IPS-15b (cell line): ENCODE results near the gene GP1BB.
A peak's percentile ranks its signal among the peaks of the same experiment; 100 is the strongest.
"Not testable (repeated sequence)": the region's sequence is repeated elsewhere in the genome, so short reads cannot be mapped to it uniquely, and the experiment has no call there.

Source experiments
- H3K27me3 ChIP-seq: one replicate; pipeline ENCODE4 v1.6.1; 2013; ENCODE audit warnings: low read length; ENCODE audit not compliant: control insufficient read depth, insufficient read depth
- H3K36me3 ChIP-seq: one replicate; pipeline ENCODE4 v1.6.1; 2013; ENCODE audit warnings: low read length; ENCODE audit not compliant: control insufficient read depth, insufficient read depth
- H3K4me1 ChIP-seq: one replicate; pipeline ENCODE4 v1.6.1; 2013; ENCODE audit warnings: mild to moderate bottlenecking, low read length; ENCODE audit not compliant: control insufficient read depth, insufficient read depth
- H3K4me3 ChIP-seq: one replicate; pipeline ENCODE4 v1.5.1; 2013; ENCODE audit warnings: low read depth, low read length
- H3K9ac ChIP-seq: one replicate; pipeline ENCODE4 v1.6.1; 2013; ENCODE audit warnings: low read depth, mild to moderate bottlenecking, low read length
- H3K9me3 ChIP-seq: one replicate; pipeline ENCODE4 v1.6.1; 2013; ENCODE audit warnings: mild to moderate bottlenecking, low read length; ENCODE audit not compliant: control insufficient read depth, insufficient read depth

GP1BB gene

DNA sequence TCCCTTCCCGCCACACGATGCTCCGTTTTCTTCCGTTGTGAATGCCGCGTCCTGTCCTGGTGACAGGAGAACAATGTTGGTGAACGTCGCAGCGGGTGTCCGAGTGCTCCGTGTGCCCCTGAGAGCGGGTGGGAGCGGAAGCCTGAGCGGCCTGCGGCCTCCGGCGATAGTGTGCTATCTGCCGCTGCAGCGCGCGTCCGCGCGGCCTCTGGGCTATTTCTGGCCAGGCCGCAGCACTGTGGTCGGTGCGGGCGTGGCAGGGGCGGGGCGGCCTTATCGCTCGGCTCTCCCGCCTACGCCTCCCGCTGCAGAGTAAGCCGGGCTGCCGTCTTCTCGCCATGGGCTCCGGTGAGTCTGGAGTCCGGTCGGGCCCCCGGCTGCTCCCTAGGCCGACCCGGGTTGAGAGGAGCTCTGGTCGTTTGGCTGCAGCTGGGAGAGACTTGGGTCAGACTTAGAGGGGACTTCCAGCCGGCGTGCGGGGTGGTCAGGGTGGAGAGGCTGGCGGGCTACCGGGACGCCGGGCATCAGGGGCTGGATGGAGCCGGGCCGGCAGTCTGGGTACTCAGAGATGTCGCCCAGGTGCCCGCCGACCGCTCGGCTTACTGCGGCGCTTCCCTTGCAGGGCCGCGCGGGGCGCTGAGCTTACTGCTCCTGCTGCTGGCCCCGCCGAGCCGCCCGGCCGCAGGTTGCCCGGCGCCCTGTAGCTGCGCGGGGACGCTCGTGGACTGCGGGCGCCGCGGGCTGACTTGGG is at the start of gene GP1BB:
GP1BB (plus strand) TSS at position 308 of the 751 bp plus-strand sequence; CDS start at position 339, 31 bp downstream.
- peaks cover 87% of the 10 kb centered on the region for H3K27me3 ChIP-seq
- H3K9me3 ChIP-seq: no peaks in the 10 kb centered on the region
- H3K4me1 ChIP-seq: peaks cover 4% of the 10 kb centered on the region
- no peak within 1 kb of the TSS for H3K9ac ChIP-seq
- no peaks in the 10 kb centered on the region for H3K36me3 ChIP-seq
- H3K4me3 ChIP-seq: peak within 1 kb of the TSS; percentile 40

DNA sequence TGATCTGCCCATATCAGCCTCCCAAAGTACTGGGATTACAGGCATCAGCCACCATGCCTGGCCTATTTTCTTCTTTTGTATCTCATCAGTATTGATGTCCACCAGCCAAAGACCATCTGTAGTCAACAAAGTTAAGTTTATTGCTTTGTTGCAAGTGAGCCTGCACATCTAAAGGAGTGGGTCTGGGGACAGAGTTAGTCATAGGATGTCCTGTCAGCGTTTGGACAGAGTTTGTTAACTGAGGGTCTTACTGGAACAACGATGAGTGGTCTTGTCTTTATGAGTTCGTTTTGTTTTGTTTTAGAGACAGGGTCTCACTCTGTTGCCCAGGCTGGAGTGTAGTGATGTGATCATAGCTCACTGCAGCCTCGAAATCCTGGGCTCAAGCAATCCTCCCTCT is 49.7 kb upstream of the GP1BB start:
- no peaks in the 10 kb centered on the region for H3K27me3 ChIP-seq
- H3K4me1 ChIP-seq: no peaks in the 10 kb centered on the region
- H3K4me3 ChIP-seq: no peak overlapping the region
- no peaks in the 10 kb centered on the region for H3K36me3 ChIP-seq
- no peaks in the 10 kb centered on the region for H3K9me3 ChIP-seq
- H3K9ac ChIP-seq: no peak overlapping the region

GRCh38 chr22:19674129-19674928 is 49.0 kb upstream of the GP1BB start:
- H3K4me3 ChIP-seq: no peak overlapping the region
- H3K36me3 ChIP-seq: no peaks in the 10 kb centered on the region
- H3K4me1 ChIP-seq: no peaks in the 10 kb centered on the region
- no peak overlapping the region for H3K9ac ChIP-seq
- no peaks in the 10 kb centered on the region for H3K27me3 ChIP-seq
- H3K9me3 ChIP-seq: no peaks in the 10 kb centered on the region

DNA sequence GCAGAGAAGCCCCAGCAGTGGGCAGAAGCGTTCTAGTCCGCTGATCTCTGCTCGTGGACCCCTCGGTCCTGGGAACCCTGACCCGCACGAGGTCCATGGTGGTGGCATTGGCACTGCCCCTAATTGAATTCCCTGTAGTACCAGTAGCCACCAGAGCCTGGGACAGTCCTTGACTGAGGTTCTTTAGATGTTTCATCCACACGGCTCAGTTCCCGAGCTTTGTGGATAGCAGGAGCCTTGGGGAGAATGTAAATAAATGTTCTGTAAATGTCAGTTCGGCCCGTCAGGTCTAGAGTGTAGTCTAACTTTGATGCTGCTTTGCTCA is 48.4 kb upstream of the GP1BB start:
- no peak overlapping the region for H3K9ac ChIP-seq
- no peaks in the 10 kb centered on the region for H3K36me3 ChIP-seq
- H3K27me3 ChIP-seq: no peaks in the 10 kb centered on the region
- no peak overlapping the region for H3K4me3 ChIP-seq
- H3K9me3 ChIP-seq: no peaks in the 10 kb centered on the region
- no peaks in the 10 kb centered on the region for H3K4me1 ChIP-seq

DNA sequence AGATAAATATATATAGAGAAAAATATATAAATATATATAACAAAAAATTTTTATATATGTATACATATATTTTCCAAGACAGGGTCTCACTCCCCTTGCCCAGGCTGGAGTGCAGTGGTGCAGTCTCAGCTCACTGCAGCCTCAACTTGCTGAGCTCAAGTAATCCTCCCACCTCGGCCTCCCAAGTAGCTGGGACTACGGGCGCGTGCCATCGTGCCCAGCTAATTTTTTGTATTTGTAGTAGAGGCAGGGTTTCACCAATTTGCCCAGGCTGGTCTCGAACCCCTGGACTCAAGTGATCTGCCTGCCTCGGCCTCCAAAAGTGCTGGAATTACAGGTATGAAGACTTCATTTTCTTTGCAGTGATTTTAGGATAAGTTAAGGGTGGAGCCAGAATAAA is 47.9 kb upstream of the GP1BB start:
- H3K4me3 ChIP-seq: no peak overlapping the region
- H3K36me3 ChIP-seq: no peaks in the 10 kb centered on the region
- no peak overlapping the region for H3K9ac ChIP-seq
- H3K27me3 ChIP-seq: no peaks in the 10 kb centered on the region
- no peaks in the 10 kb centered on the region for H3K9me3 ChIP-seq
- no peaks in the 10 kb centered on the region for H3K4me1 ChIP-seq

- not testable (repeated sequence) for H3K4me1 ChIP-seq, H3K36me3 ChIP-seq, H3K4me3 ChIP-seq, H3K9me3 ChIP-seq, H3K27me3 ChIP-seq, H3K9ac ChIP-seq
Measured at GRCh38 chr22:19676437-19676836, 46.9 kb upstream of the GP1BB start.

DNA sequence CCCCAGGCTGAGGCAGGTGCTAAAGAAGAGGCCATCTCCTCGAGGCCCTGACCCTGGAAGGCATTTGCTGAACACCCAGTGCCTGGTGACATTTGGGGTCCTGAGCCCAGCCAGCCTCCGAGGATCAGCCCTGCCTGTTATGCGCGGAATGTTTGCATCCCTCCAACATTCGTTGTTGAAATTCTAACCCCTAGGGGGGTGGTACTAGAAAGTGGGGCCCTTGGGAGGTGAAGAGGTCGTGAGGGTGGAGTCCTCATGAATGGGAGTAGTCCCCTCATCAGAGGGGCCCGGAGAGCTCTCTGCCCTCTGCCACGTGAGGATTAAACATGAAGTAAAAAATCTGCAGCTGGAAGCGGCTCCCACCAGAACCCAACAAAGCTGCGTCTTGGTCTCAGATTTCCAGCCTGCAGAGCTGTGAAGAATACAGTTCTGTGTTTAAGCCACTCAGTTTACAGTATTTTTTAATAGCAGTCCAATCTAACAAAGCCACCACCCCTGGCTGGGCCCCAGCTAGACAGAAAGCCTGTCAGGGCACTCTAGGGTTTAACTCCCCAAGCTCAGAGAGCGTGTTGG is 44.3 kb upstream of the GP1BB start:
- Histone ChIP-seq H3K4me1 (no peaks in the 10 kb centered on the region), H3K9me3 (no peaks in the 10 kb centered on the region), H3K4me3 (no peak overlapping the region), H3K9ac (no peak overlapping the region), H3K36me3 (no peaks in the 10 kb centered on the region), H3K27me3 (no peaks in the 10 kb centered on the region)

DNA sequence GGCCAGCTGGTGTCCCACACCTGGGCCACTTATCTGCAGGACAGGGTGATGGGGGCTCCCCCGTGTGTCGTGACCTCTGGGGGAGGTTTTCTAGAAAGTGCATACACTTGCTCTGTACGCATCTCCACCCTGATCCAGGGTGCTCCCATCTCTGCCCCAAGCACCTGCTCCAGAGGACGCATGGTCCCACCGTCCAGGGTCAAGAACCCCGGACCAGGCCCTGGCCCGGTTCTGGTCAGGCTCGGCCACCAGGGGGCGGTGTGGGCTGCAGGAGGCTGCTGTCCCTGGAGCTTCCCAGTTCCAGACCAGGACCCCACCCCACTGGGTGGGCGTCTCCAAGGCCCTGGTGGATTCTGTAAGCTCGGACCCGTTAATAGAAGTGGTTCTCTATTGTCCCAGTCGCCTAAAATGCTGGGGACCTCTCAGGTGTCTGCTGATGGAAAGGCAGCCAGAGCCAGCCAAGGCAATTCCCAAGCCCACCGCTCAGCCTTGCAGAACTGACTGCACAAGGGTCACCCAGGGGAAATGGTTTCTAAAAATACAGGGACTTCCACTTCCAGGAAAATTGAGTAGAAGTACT is 43.7 kb upstream of the GP1BB start:
- no peaks in the 10 kb centered on the region for H3K27me3 ChIP-seq
- no peak overlapping the region for H3K9ac ChIP-seq
- H3K4me3 ChIP-seq: no peak overlapping the region
- no peaks in the 10 kb centered on the region for H3K9me3 ChIP-seq
- H3K4me1 ChIP-seq: no peaks in the 10 kb centered on the region
- no peaks in the 10 kb centered on the region for H3K36me3 ChIP-seq

DNA sequence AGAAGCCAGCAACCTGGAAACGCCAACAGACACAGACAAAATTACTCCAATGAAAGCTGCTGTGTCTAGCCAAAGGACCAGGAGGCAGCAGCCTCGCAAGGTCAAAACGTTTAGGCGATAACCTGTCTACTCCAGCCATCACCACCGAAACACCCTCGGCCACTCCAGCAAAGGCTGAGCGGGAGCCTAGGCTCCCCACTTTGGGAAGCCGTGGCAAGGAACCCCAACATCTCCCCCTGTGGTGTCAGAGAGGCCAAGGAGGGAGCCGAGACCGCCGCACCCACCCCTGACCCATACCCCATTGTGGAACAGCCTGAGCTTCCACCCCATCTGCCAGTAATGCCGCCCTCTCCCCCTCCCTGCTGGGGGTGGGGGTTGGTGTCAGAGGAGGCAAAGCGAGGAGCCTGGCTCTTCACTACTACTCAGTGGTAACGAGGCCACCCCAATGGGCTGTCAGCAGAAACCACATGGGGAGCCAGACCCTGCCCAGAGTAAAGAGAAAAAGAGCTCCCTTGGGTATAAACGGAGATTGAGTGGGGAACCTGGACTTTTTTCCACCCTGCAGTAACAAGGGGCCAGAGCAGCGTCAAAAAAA is 43.0 kb upstream of the GP1BB start:
- Histone ChIP-seq H3K9me3 (no peaks in the 10 kb centered on the region), H3K9ac (no peak overlapping the region), H3K4me3 (no peak overlapping the region), H3K36me3 (no peaks in the 10 kb centered on the region), H3K27me3 (no peaks in the 10 kb centered on the region), H3K4me1 (no peaks in the 10 kb centered on the region)

- Histone ChIP-seq H3K36me3 (no peaks in the 10 kb centered on the region), H3K27me3 (no peaks in the 10 kb centered on the region), H3K9ac (no peak overlapping the region), H3K4me1 (no peaks in the 10 kb centered on the region), H3K9me3 (no peaks in the 10 kb centered on the region), H3K4me3 (no peak overlapping the region)
Measured at GRCh38 chr22:19680911-19681862, 42.2 kb upstream of the GP1BB start.

- Histone ChIP-seq H3K9ac (no peak overlapping the region), H3K9me3 (no peaks in the 10 kb centered on the region), H3K4me3 (no peak overlapping the region)
Measured at GRCh38 chr22:19681863-19682245, 41.5 kb upstream of the GP1BB start.

More at GRCh38 chr22:19681863-19682245, 41.5 kb upstream of the GP1BB start:
- H3K27me3 ChIP-seq: no peaks in the 10 kb centered on the region
- no peaks in the 10 kb centered on the region for H3K36me3 ChIP-seq
- H3K4me1 ChIP-seq: no peaks in the 10 kb centered on the region
